Pancreas (tissue), 10 donors: ENCODE measurements around the gene ZC3H13. TPM values are rescaled to one million over a fixed set of nuclear protein-coding genes. Genes with fewer than 3 reads are reported as not detected.

Experiments used
- ATAC-seq, 4 donors: fragments of 200-7000 bp; cut with Tn5 transposase; one replicate each; pipeline versions ENCODE4 v1.8.0 to v1.9.1; 2020; ENCODE audit warnings: mild to moderate bottlenecking in 4 of 4, moderate library complexity in 4 of 4
- DNase-seq, 6 donors: peaks; one replicate each; pipeline ENCODE4 v3.0.0-alpha.2; 2020
- FAIRE-seq: peaks from 2 replicates; lab custom pipeline; 2012; peaks lifted over from hg19 to GRCh38; lab: Jason Lieb, UNC
- H3K27ac ChIP-seq, 4 donors: fragments of 200-600 bp; sonication (generic); 1 replicate in 3 of 4; 2 replicates in 1 of 4; pipeline versions ENCODE4 v1.5.0 to v1.8.0; 2020
- H3K27me3 ChIP-seq, 4 donors: fragments of 200-600 bp; one replicate each; pipeline ENCODE4 v1.8.0; 2021
- H3K36me3 ChIP-seq, 3 donors: fragments of 200-600 bp; sonication (generic) in 1 of 3; one replicate each; pipeline versions ENCODE4 v1.5.0 to v1.8.0; 2020 to 2021
- H3K4me1 ChIP-seq, 3 donors: fragments of 200-600 bp; one replicate each; pipeline ENCODE4 v1.8.0; 2021
- H3K4me3 ChIP-seq, 4 donors: fragments of 200-600 bp; sonication (generic) in 2 of 4; one replicate each; pipeline versions ENCODE4 v1.5.0 to v1.8.0; 2020 to 2021
- H3K9me3 ChIP-seq, 4 donors: fragments of 200-600 bp; one replicate each; pipeline ENCODE4 v1.8.0; 2021
- CTCF ChIP-seq, 4 donors: fragments of 200-600 bp; sonication (generic) in 3 of 4; IDR thresholded peaks; one replicate each; pipeline versions ENCODE4 v1.5.0 to v1.8.0; 2021; ENCODE audit warnings: antibody characterized with exemption in 4 of 4
- WGBS, 2 donors: extraction: QIAGEN DNeasy Blood & Tissue Kit; methylation state at CpG; one replicate each; pipeline ENCODE4 v1.1.7; 2013; 5-methylcytosine and 5-hydroxymethylcytosine counted together
- intact Hi-C, 3 donors: fragments of 100-400 bp; cut with DNase I; formaldehyde crosslinking; loops; one replicate each; pipeline versions ENCODE4 v1.11.1 to v1.14.2; 2022
- polyA plus RNA-seq, 2 donors: library from polyadenylated mRNA; stranded (reverse); fragments of 200-250 nt; gene quantifications; one replicate each; pipeline ENCODE4 v1.2.3, GENCODE V29; 2013
- total RNA-seq, 6 donors: library from RNA; stranded (reverse); fragmentation: NEBNext Ultra II Directional in 4 of 6; extraction: Animal tissue kit (Norgen Biotek cat#: 25700) in 4 of 6; gene quantifications; one replicate each; pipeline versions ENCODE4 v1.2.1 to v1.2.4, GENCODE V29; 2021 to 2023
- donor health status: healthy with polysubstance abuse.
- donor health status: DM: no; HTN: no; CAD: no; lungs with moderate emphysema.
- donor health status: DM: no; HTN: no; CAD: no.
- donor health status: control.
- donor health status: control.
- donor health status: Bipolar disorder and iron deficiency.
- donor health status: DM: yes; HTN: yes; CAD: no.
- donor health status: DM: no; HTN: no; CAD: no.
- donor health status: DM: no; HTN: no; CAD: no.
- donor health status: DM: yes; HTN: yes; CAD: no.

Gene ZC3H13
- total and polyA plus RNA-seq, 8 donors = 7.6 to 24.1 (median 14.0) TPM

- intact Hi-C loops = no loop called here
- no peaks in the 10 kb centered on the region for H3K27me3 ChIP-seq
- H3K27ac ChIP-seq = no peak overlapping the region
- H3K9me3 ChIP-seq = no peaks in the 10 kb centered on the region
- TF ChIP-seq CTCF (IDR thresholded peaks at IDR 0.05) = no peak
- 81 to 87% methylated on average over 5 of the region's 5 CpGs for WGBS, 2 donors
- no peak overlapping the region for H3K4me3 ChIP-seq
- H3K4me1 ChIP-seq = no peaks in the 10 kb centered on the region
- ATAC-seq (no peak), DNase-seq (no peak), FAIRE-seq (no peak)
- H3K36me3 ChIP-seq = no peaks in the 10 kb centered on the region
These were observed 29.8 kb upstream of the ZC3H13 start for GRCh38 chr13:46082324-46082723.

GRCh38 chr13:46079770-46080169 is 27.2 kb upstream of the ZC3H13 start:
- Histone ChIP-seq H3K27ac (no peak overlapping the region), H3K9me3 (no peaks in the 10 kb centered on the region), H3K27me3 (no peaks in the 10 kb centered on the region), H3K36me3 (no peaks in the 10 kb centered on the region), H3K4me3 (no peak overlapping the region), H3K4me1 (no peaks in the 10 kb centered on the region)
- no peak for TF ChIP-seq CTCF (IDR thresholded peaks at IDR 0.05)
- 59 to 70% methylated on average over 2 of the region's 2 CpGs for WGBS, 2 donors
- intact Hi-C loops = no loop called here
- DNase-seq (no peak), ATAC-seq (no peak), FAIRE-seq (no peak)

GRCh38 chr13:46077265-46077664 is 24.7 kb upstream of the ZC3H13 start:
- no peak for TF ChIP-seq CTCF (IDR thresholded peaks at IDR 0.05)
- Histone ChIP-seq H3K4me1 (no peaks in the 10 kb centered on the region), H3K4me3 (no peak overlapping the region), H3K9me3 (no peaks in the 10 kb centered on the region), H3K27ac (no peak overlapping the region), H3K27me3 (no peaks in the 10 kb centered on the region), H3K36me3 (no peaks in the 10 kb centered on the region)
- FAIRE-seq (no peak), DNase-seq (no peak), ATAC-seq (no peak)
- intact Hi-C loops = no loop called here
- WGBS, 2 donors = 72 to 79% methylated on average over 1 of the region's 1 CpG

- FAIRE-seq (no peak), ATAC-seq (no peak), DNase-seq (no peak)
- H3K27ac ChIP-seq = no peak overlapping the region
- no peaks in the 10 kb centered on the region for H3K4me1 ChIP-seq
- H3K9me3 ChIP-seq = no peaks in the 10 kb centered on the region
- intact Hi-C loops = no loop called here
- no peak for TF ChIP-seq CTCF (IDR thresholded peaks at IDR 0.05)
- 89 to 90% methylated on average over 3 of the region's 3 CpGs for WGBS, 2 donors
- no peak overlapping the region for H3K4me3 ChIP-seq
- no peaks in the 10 kb centered on the region for H3K27me3 ChIP-seq
- H3K36me3 ChIP-seq = no peaks in the 10 kb centered on the region
These were observed 24.3 kb upstream of the ZC3H13 start for GRCh38 chr13:46076827-46077226.

GRCh38 chr13:46075811-46076210 is 23.3 kb upstream of the ZC3H13 start:
- FAIRE-seq = no peak
- intact Hi-C loops = no loop called here
- 96 to 100% methylated on average over 1 of the region's 1 CpG for WGBS, 2 donors

More at GRCh38 chr13:46075811-46076210, 23.3 kb upstream of the ZC3H13 start:
- H3K27ac ChIP-seq = no peak overlapping the region
- H3K36me3 ChIP-seq = no peaks in the 10 kb centered on the region
- H3K9me3 ChIP-seq = no peaks in the 10 kb centered on the region
- DNase-seq (no peak), ATAC-seq (no peak)
- no peak for TF ChIP-seq CTCF (IDR thresholded peaks at IDR 0.05)
- no peaks in the 10 kb centered on the region for H3K4me1 ChIP-seq
- H3K4me3 ChIP-seq = no peak overlapping the region
- H3K27me3 ChIP-seq = no peaks in the 10 kb centered on the region
